ENCODE measurements around the gene PLS3.

PLS3 gene

GRCh38 chrX:115565888-115566287 is 4.9 kb downstream of the PLS3 start:
- no peak for DNase-seq (ENCODE audit: low read depth)

- no peak for DNase-seq (ENCODE audit: low read depth)
Observed at GRCh38 chrX:115571712-115572111, 10.7 kb downstream of the PLS3 start.

- DNase-seq (ENCODE audit: low read depth): no peak
Observed at GRCh38 chrX:115573185-115573584, 12.2 kb downstream of the PLS3 start.

- no peak for DNase-seq (ENCODE audit: low read depth)
Observed at GRCh38 chrX:115576676-115577075, 15.7 kb downstream of the PLS3 start.

GRCh38 chrX:115579327-115579726 is 18.4 kb downstream of the PLS3 start:
- DNase-seq (ENCODE audit: low read depth): no peak

- no peak for DNase-seq (ENCODE audit: low read depth)
Observed at GRCh38 chrX:115579786-115580294, 18.9 kb downstream of the PLS3 start.

- no peak for DNase-seq (ENCODE audit: low read depth)
Observed at GRCh38 chrX:115581759-115582615, 21.0 kb downstream of the PLS3 start.

GRCh38 chrX:115582616-115583495 is 21.9 kb downstream of the PLS3 start:
- no peak for DNase-seq (ENCODE audit: low read depth)

- no peak for DNase-seq (ENCODE audit: low read depth)
Observed at GRCh38 chrX:115583496-115584004, 22.6 kb downstream of the PLS3 start.

- DNase-seq (ENCODE audit: low read depth): no peak
Observed at GRCh38 chrX:115584696-115585095, 23.7 kb downstream of the PLS3 start.

GRCh38 chrX:115588179-115588578 is 27.2 kb downstream of the PLS3 start:
- DNase-seq (ENCODE audit: low read depth): no peak

- DNase-seq (ENCODE audit: low read depth): no peak
Observed at GRCh38 chrX:115589419-115589818, 28.4 kb downstream of the PLS3 start.

- no peak for DNase-seq (ENCODE audit: low read depth)
Observed at GRCh38 chrX:115591420-115591819, 30.4 kb downstream of the PLS3 start.

- DNase-seq (ENCODE audit: low read depth): no peak
Observed at GRCh38 chrX:115591856-115592842, 31.2 kb downstream of the PLS3 start.

- DNase-seq (ENCODE audit: low read depth): no peak
Observed at GRCh38 chrX:115592997-115593734, 32.2 kb downstream of the PLS3 start.

GRCh38 chrX:115595049-115595448 is 34.1 kb downstream of the PLS3 start:
- DNase-seq (ENCODE audit: low read depth): no peak

GRCh38 chrX:115598556-115598955 is 37.6 kb downstream of the PLS3 start:
- no peak for DNase-seq (ENCODE audit: low read depth)

GRCh38 chrX:115602308-115602707 is 41.3 kb downstream of the PLS3 start:
- DNase-seq (ENCODE audit: low read depth): no peak

GRCh38 chrX:115602729-115603389 is 41.9 kb downstream of the PLS3 start:
- no peak for DNase-seq (ENCODE audit: low read depth)

GRCh38 chrX:115603534-115604074 is 42.6 kb downstream of the PLS3 start:
- no peak for DNase-seq (ENCODE audit: low read depth)

Data from T-helper 22 cell (primary cell).